ENCODE data around the gene TMA16.

TMA16 gene

GRCh38 chr4:163470391-163470790 is 24.1 kb upstream of the TMA16 start:
- no peak for DNase-seq (ENCODE audit: low read depth, low spot score)
- no peak for TF ChIP-seq CTCF (IDR thresholded peaks at IDR 0.05; ENCODE audit: low read depth, low read length)
- in situ Hi-C loops (cut with HindIII; ENCODE audit: low sequenced_read_pairs) = no loop called here
- no peak overlapping the region for H3K4me3 ChIP-seq (ENCODE audit: low read depth, low read length)

- in situ Hi-C loops (cut with HindIII; ENCODE audit: low sequenced_read_pairs) = no loop called here
- H3K4me3 ChIP-seq (ENCODE audit: low read depth, low read length) = no peak overlapping the region
- no peak for DNase-seq (ENCODE audit: low read depth, low spot score)
- TF ChIP-seq CTCF (IDR thresholded peaks at IDR 0.05; ENCODE audit: low read depth, low read length) = no peak
Measured at GRCh38 chr4:163473130-163473529, 21.4 kb upstream of the TMA16 start.

- TF ChIP-seq CTCF (IDR thresholded peaks at IDR 0.05; ENCODE audit: low read depth, low read length) = no peak
- in situ Hi-C loops (cut with HindIII; ENCODE audit: low sequenced_read_pairs) = no loop called here
- no peak for DNase-seq (ENCODE audit: low read depth, low spot score)
- H3K4me3 ChIP-seq (ENCODE audit: low read depth, low read length) = no peak within 1 kb of the TSS
Measured at GRCh38 chr4:163473576-163473975, 20.9 kb upstream of the TMA16 start, which contains the start of gene TKTL2. TSS of gene TKTL2 (minus strand) at chr4:163473754. CDS start at chr4:163473734, 20 bp downstream.

GRCh38 chr4:163474027-163474426 is 20.5 kb upstream of the TMA16 start:
- in situ Hi-C loops (cut with HindIII; ENCODE audit: low sequenced_read_pairs) = no loop called here
- H3K4me3 ChIP-seq (ENCODE audit: low read depth, low read length) = no peak overlapping the region
- TF ChIP-seq CTCF (IDR thresholded peaks at IDR 0.05; ENCODE audit: low read depth, low read length) = no peak
- DNase-seq (ENCODE audit: low read depth, low spot score) = no peak

GRCh38 chr4:163476761-163477438 is 17.6 kb upstream of the TMA16 start:
- in situ Hi-C loops (cut with HindIII; ENCODE audit: low sequenced_read_pairs) = no loop called here
- TF ChIP-seq CTCF (IDR thresholded peaks at IDR 0.05; ENCODE audit: low read depth, low read length) = no peak
- DNase-seq (ENCODE audit: low read depth, low spot score) = no peak
- no peak overlapping the region for H3K4me3 ChIP-seq (ENCODE audit: low read depth, low read length)

GRCh38 chr4:163482190-163482589 is 12.3 kb upstream of the TMA16 start:
- no peak for TF ChIP-seq CTCF (IDR thresholded peaks at IDR 0.05; ENCODE audit: low read depth, low read length)
- H3K4me3 ChIP-seq (ENCODE audit: low read depth, low read length) = no peak overlapping the region
- in situ Hi-C loops (cut with HindIII; ENCODE audit: low sequenced_read_pairs) = no loop called here
- DNase-seq (ENCODE audit: low read depth, low spot score) = no peak
